NCI-H446 treated with DMSO at 0.1 percent for 48 hours (cell line): ENCODE data around the gene ANKRD66.

Source experiments
- DNase-seq: peaks from one replicate; lab custom pipeline; 2025; lab: John Stamatoyannopoulos, UW

Gene ANKRD66

GRCh38 chr6:46790355-46790874 is 43.7 kb downstream of the ANKRD66 start:
- no peak for DNase-seq

- DNase-seq: no peak
Measured at GRCh38 chr6:46792635-46793034, 45.9 kb downstream of the ANKRD66 start.

GRCh38 chr6:46793138-46793537 is 46.4 kb downstream of the ANKRD66 start, which contains the start of gene MEP1A:
Gene MEP1A (plus strand): TSS chr6:46793389. CDS start chr6:46793399, 10 bp downstream.
- DNase-seq: no peak

GRCh38 chr6:46794068-46794467 is 47.3 kb downstream of the ANKRD66 start:
- no peak for DNase-seq

GRCh38 chr6:46795816-46796215 is 49.1 kb downstream of the ANKRD66 start:
- DNase-seq: no peak

GRCh38 chr6:46796848-46797580 is 50.3 kb downstream of the ANKRD66 start:
- no peak for DNase-seq

- DNase-seq: no peak
Measured at GRCh38 chr6:46799657-46800056, 52.9 kb downstream of the ANKRD66 start.

- DNase-seq: no peak
Measured at GRCh38 chr6:46808806-46809205, 62.1 kb downstream of the ANKRD66 start.
